BJ (cell line): Measurements from ENCODE around the gene NAGLU. TPM values are rescaled to one million over a fixed set of nuclear protein-coding genes. Genes with fewer than 3 reads are reported as not detected.
A peak's percentile ranks its signal among the peaks of the same experiment; 100 is the strongest.

Experiments used
- CTCF ChIA-PET: fragments of 350-600 bp; formaldehyde crosslinking; extraction: SDS; loops from one replicate; lab custom pipeline; 2021; ENCODE audit warnings: antibody characterized with exemption, inconsistent platforms; lab: Yijun Ruan, JAX
- POLR2A ChIA-PET: fragments of 300-600 bp; sonication (Branson Sonifier 250); formaldehyde crosslinking; extraction: SDS; loops from one replicate; lab custom pipeline; 2021; ENCODE audit warnings: antibody characterized with exemption; lab: Charles Lee
- DNase-seq: peaks from one replicate; pipeline ENCODE4 v3.0.0-alpha.2; 2011; ENCODE audit warnings: low read depth
- H3K27me3 ChIP-seq: 2 replicates; pipeline ENCODE4 v1.6.0; 2011; ENCODE audit warnings: low read length; ENCODE audit not compliant: control insufficient read depth, insufficient read depth
- H3K36me3 ChIP-seq: 2 replicates; pipeline ENCODE4 v1.5.1; 2011; ENCODE audit warnings: low read length; ENCODE audit not compliant: control insufficient read depth, insufficient read depth
- H3K4me3 ChIP-seq: 2 replicates; pipeline ENCODE4 v1.5.1; 2011; ENCODE audit warnings: low read depth, mild to moderate bottlenecking, control low read depth, low read length
- polyA plus RNA-seq: library from polyadenylated mRNA; depleted of rRNA; stranded (reverse); fragments of >200 nt; gene quantifications from 2 replicates; pipeline ENCODE4 v1.2.3, GENCODE V29; 2011
- TF ChIP-seq, protein P1 (sequence below): IDR thresholded peaks from 2 replicates; pipeline ENCODE4 v1.5.1; 2011; ENCODE audit warnings: low read depth, mild to moderate bottlenecking, control low read depth, inconsistent platforms, low read length, moderate library complexity; ENCODE audit not compliant: insufficient read depth

NAGLU gene
- polyA plus RNA-seq, 1 experiment = 45.3 TPM

DNA sequence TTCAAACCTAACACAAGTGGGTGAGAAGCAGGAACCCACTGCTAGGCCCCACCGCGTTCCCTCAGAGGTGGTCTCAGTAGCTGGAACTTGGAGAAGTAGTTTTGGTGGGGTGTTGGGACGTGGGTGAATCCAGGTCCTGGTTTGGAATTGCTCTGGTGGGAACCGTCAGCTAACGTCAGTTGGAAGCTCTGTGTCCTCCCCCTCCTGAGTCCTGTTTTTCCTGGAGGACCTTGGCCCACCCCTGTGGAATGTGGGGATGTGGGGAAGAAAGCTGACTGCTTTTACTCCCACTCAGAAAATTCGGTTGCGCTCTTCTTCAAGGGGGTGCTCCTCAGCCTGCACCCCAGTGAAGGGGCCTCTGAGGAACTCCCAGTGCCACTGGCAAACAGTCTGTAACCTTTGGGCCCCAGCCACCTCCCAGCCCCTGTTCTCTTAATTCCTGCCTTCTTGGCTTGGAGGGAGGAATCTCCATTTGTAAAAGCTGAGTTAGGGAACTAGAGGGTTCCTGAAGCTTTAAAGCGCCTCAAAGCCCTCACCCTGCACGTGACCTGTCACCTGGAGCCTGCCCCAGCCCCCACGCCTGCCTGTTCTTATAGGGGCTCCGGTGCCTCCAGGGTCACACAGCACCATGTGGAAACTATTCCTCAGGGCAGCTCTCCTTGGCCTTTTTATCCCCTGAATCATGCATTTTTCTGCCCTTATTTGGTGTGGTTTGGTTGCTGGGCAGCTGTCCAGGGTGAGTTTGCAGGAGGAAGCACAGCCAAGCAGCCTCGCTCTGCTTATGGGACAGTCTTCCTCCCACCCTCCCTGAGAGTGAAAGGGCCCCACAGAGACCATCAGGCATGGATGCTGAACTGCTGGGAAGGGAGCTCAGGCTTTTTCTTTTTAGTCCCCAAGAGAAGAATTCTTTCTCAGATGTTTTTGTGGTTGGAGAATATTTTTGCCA lies 16.2 kb upstream of the NAGLU start:
- TF ChIP-seq, protein P1, sequence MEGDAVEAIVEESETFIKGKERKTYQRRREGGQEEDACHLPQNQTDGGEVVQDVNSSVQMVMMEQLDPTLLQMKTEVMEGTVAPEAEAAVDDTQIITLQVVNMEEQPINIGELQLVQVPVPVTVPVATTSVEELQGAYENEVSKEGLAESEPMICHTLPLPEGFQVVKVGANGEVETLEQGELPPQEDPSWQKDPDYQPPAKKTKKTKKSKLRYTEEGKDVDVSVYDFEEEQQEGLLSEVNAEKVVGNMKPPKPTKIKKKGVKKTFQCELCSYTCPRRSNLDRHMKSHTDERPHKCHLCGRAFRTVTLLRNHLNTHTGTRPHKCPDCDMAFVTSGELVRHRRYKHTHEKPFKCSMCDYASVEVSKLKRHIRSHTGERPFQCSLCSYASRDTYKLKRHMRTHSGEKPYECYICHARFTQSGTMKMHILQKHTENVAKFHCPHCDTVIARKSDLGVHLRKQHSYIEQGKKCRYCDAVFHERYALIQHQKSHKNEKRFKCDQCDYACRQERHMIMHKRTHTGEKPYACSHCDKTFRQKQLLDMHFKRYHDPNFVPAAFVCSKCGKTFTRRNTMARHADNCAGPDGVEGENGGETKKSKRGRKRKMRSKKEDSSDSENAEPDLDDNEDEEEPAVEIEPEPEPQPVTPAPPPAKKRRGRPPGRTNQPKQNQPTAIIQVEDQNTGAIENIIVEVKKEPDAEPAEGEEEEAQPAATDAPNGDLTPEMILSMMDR = no peak
- ChIA-PET CTCF (interaction anchor here (0.8 to 7.9 kb wide), 15 partner anchors 7 to 557 kb away, joined by 3 to 90 read pairs (median 7); partner anchors contain the start of genes CAVIN1 and NAGLU), POLR2A (interaction anchor here (0.6 to 3.4 kb wide), 10 partner anchors 47 to 1978 kb away, joined by 3 to 31 read pairs (median 4); partner anchors contain the start of genes CAVIN1 and STAT3)
- peak; percentile 96 for DNase-seq
- no peaks in the 10 kb centered on the region for H3K27me3 ChIP-seq
- H3K36me3 ChIP-seq = peaks cover 2% of the 10 kb centered on the region; the same call in 1 of the 2 replicates
- no peak overlapping the region for H3K4me3 ChIP-seq

DNA sequence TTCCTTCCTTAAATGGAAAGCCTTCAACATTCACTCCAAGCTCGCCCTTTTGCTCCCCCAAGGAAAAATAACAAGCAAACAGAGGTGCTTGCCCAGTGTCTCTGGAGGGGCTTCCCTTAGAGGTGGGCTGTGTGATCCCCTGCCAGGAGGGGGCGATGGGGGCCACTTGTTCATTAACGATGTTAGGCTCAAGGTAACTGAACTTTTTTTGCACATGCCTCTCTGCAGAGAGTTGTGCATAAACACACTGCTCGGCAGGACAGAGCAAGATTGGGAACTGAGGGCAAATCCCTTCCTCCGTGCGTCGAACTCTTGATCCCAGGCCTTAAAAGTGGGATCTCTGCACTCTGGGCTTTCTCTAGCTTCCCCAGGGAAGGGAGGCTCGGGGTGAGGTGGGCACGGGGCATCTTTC lies 15.5 kb upstream of the NAGLU start:
- CTCF ChIA-PET = interaction anchor here (0.6 to 7.9 kb wide), 12 partner anchors 10 to 558 kb away, joined by 3 to 90 read pairs (median 4); partner anchors contain the start of genes CAVIN1 and NAGLU

GRCh38 chr17:42521036-42521435 lies 15.0 kb upstream of the NAGLU start:
- H3K27me3 ChIP-seq = no peaks in the 10 kb centered on the region
- ChIA-PET POLR2A (interaction anchor here (0.7 kb wide), 2 partner anchors 245 to 1979 kb away, joined by 3 read pairs; no protein-coding TSS in a partner anchor), CTCF (interaction anchor here (0.6 to 7.9 kb wide), 9 partner anchors 10 to 403 kb away, joined by 3 to 90 read pairs (median 7); partner anchors contain the start of genes CAVIN1 and NAGLU)
- TF ChIP-seq, protein P1 = no peak
- DNase-seq = no peak
- H3K4me3 ChIP-seq = no peak overlapping the region
- H3K36me3 ChIP-seq = peaks cover 2% of the 10 kb centered on the region; the same call in 1 of the 2 replicates

More for the DNA sequence above, 15.5 kb upstream of the NAGLU start:
- POLR2A ChIA-PET = interaction anchor here (0.7 to 3.4 kb wide), 4 partner anchors 98 to 1978 kb away, joined by 3 to 31 read pairs (median 4); partner anchors contain the start of gene CAVIN1
- peaks cover 2% of the 10 kb centered on the region; the same call in 1 of the 2 replicates for H3K36me3 ChIP-seq
- no peak overlapping the region for H3K4me3 ChIP-seq
- DNase-seq = no peak
- no peaks in the 10 kb centered on the region for H3K27me3 ChIP-seq
- TF ChIP-seq, protein P1 = peak; percentile 31; the same call in 1 of the 2 replicates

- Histone ChIP-seq H3K36me3 (0 out of 2 replicates have a peak, but pooled peaks cover 2% of the 10 kb centered on the region), H3K4me3 (no peak overlapping the region), H3K27me3 (no peaks in the 10 kb centered on the region)
- TF ChIP-seq, protein P1 = no peak
- CTCF ChIA-PET = interaction anchor here (1.1 kb wide), 1 partner anchor 210 kb away, joined by 4 read pairs; no protein-coding TSS in a partner anchor
- DNase-seq = no peak
- POLR2A ChIA-PET = no interaction called here
Measured at GRCh38 chr17:42521666-42522262, 14.3 kb upstream of the NAGLU start.
